HG03565 (cell line): ENCODE results near the gene UNC119B.

ENCODE experiments used
- ATAC-seq: cut with Tn5 transposase; IDR thresholded peaks from one replicate; pipeline ENCODE4 v1.9.1; 2021; ENCODE audit warnings: mild to moderate bottlenecking, moderate library complexity; ENCODE audit not compliant: unreplicated experiment

The UNC119B gene

DNA sequence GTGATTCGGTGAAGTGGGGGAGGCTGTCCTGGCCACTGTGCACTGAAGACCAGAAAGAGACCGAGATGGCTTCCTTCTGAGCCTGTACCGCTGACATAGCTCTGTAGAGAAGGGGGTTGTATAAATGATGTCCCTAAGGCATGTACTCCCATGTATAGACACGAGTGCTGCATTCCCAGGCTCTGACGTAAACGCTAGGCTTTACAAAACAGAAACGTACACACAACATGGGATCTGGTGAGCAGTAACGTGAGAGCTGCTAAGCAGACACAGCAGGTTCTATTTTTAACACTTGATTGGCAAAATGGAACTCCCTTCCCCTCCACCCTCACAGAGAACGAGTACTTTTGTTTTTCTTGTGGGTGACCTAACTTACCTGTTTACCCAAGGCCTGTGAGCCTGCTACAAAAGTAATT lies 51.3 kb downstream of the UNC119B start:
- no peak for ATAC-seq

DNA sequence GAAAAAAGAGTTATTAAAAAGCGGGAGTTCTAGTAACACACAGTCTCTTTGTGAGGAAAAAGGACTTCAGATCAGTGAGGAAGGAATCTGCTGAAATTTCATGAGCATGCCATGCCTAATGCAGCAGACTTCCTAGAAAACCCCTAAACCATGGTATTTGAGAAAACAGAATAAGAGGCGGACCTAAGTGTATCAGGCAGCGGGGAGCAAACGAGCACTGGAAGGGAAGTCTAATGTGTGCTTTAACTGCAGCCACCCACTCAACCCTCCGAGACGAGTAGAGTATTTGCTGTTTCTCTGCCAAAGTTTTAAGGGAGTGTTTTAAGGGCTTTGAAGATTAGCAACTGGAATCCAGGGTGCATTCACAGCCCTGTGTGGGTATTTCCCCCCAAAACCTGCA lies 51.8 kb downstream of the UNC119B start:
- no peak for ATAC-seq

DNA sequence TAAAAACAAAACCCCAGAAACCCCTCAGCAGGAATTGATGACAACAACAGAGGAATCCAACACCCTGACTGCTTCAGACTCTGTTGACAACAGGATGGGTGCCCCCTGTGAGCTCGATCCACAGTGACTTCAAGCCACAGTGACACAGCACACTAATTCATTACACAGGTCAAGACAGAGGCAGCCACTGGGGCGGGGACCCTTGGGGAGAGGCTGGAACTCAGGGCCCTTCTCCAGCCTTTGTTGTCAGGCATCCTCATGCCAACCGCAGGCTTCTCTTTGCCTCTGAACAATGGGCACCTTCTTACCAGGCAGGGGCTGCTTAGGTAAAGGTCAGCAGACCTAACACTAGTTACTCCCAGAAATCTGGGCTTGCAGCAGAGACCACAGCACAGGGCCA lies 53.0 kb downstream of the UNC119B start:
- no peak for ATAC-seq

DNA sequence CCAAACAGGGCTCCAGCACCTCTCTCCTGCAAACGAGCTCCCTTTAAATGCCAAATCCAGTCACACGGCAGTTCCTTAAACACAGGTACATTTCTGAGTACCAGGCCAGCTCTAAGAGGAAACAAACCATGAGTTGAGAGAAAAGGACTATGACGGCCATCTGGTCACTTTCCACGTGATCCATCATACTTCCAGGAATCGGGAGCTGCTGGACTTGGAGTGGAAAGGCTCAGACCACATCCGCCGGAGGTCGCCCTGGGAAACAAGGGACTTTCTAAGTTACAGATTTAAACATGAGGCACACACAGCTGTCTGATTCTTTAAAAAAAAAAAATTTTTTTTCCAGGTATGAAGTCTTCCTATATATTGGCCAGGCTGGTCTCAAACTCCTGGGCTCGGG lies 54.6 kb downstream of the UNC119B start:
- no peak for ATAC-seq

DNA sequence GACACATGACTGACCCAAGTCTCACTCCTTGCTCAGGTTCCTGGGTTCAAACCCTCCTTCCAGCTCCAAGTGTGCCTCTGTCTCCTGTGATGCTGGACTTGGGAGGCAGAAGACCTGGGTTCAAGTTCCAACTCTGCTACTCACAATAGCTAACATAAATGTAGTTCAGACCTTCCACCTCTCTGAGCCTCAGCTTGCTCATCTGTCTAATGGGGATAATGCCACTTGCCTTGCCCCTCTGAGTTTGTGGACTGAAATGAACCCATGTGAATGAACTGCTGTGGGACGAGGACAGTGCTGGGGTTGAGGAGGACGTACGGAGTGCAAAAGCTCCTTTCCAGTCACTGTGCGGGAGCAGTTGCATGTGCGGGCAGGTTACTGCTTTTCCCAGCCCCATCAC lies 56.3 kb downstream of the UNC119B start:
- no peak for ATAC-seq

DNA sequence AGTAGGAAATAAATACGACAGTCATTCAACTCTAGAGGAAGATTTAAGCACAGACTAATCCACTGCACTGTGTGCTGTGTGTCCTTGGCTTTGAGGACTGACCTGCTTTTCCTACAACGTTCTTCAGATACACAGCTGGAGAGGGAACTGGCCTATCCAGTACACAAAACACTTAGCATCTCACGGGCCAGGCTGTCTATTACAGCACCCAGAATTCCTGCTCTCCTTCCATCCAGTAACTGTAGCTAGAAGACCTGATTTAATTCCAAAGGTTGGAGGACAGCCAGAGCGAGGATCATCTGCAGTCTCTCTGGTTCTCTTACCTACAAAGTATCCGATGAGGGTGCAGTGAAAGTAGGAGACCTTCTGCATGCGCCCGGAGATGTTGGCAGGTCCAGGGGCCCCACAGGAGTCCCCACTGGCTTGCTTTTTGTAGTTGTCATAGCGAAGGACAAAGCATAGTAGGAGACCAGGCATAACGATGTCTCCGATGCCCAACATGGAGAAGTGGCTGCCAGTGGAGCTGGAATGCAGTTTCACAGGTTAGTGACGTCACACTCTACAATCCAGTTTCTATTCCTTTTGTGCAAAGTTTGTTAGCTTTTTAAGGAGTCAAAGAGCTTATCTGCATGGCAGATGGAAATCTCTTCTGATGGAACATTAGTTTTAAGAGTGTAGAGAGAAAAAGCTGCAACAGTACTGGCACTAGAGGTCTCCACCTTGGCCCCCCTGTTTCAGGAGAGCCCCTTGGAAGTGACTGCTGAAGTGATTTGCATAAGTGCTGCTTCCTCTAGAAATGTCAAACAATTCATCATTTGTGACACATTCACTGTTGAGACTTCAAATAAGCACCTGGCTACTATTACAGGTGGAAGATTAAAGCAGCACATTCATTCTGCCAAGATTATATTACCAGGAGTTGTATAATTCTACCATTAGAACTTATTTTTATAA lies 57.1 kb downstream of the UNC119B start:
- no peak for ATAC-seq

DNA sequence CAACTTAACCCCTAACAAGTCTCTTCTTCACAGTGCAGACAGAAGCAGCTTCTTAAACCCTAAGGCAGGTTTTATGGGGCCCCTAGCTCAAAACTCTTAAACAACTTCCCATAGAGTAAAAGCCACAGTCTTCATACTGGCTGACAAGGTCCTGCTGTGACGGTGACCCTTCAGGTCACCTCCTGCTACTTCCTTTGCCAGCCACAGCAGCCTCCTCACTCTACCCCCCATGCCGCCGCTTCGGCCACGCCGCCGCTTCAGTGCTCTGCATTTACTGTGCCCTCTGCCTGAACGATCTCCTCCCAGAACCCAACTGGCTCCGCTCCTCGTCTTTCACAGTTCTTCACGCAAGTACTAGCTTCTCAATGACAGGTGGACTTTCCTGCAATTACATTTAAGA lies 60.8 kb downstream of the UNC119B start:
- no peak for ATAC-seq
